ENCODE measurements around the gene BAD.
A peak's percentile ranks its signal among the peaks of the same experiment; 100 is the strongest.

Gene BAD

DNA sequence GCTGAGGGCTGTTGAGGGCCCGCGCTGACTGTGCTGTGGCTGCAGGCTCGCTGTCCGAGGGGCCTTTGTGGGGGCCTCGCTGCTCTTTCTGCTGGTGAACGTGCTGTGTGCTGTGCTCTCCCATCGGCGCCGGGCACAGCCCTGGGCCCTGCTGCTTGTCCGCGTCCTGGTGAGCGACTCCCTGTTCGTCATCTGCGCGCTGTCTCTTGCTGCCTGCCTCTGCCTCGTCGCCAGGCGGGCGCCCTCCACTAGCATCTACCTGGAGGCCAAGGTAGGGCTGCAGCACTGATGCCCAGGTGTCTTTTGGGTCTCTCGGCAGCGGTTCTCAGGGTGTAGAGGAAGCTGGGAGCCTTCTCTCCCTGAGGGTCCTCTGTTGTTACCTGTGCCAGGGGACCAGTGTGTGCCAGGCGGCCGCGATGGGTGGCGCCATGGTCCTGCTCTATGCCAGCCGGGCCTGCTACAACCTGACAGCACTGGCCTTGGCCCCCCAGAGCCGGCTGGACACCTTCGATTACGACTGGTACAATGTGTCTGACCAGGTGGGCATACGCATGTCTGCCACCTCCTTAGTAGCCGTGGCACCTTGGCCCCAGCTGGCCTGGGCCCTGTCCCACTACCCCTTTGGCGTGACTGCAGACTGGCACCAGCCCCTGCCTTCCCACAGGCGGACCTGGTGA lies 3.3 kb upstream of the BAD start:
- TF ChIP-seq, protein P1, sequence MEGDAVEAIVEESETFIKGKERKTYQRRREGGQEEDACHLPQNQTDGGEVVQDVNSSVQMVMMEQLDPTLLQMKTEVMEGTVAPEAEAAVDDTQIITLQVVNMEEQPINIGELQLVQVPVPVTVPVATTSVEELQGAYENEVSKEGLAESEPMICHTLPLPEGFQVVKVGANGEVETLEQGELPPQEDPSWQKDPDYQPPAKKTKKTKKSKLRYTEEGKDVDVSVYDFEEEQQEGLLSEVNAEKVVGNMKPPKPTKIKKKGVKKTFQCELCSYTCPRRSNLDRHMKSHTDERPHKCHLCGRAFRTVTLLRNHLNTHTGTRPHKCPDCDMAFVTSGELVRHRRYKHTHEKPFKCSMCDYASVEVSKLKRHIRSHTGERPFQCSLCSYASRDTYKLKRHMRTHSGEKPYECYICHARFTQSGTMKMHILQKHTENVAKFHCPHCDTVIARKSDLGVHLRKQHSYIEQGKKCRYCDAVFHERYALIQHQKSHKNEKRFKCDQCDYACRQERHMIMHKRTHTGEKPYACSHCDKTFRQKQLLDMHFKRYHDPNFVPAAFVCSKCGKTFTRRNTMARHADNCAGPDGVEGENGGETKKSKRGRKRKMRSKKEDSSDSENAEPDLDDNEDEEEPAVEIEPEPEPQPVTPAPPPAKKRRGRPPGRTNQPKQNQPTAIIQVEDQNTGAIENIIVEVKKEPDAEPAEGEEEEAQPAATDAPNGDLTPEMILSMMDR (conservative IDR thresholded peaks at IDR 0.05; ENCODE audit: low read depth, low read length): no peak
- no peak for DNase-seq (ENCODE audit: low read depth)
- no peak overlapping the region for H3K4me3 ChIP-seq (ENCODE audit: low read length)

DNA sequence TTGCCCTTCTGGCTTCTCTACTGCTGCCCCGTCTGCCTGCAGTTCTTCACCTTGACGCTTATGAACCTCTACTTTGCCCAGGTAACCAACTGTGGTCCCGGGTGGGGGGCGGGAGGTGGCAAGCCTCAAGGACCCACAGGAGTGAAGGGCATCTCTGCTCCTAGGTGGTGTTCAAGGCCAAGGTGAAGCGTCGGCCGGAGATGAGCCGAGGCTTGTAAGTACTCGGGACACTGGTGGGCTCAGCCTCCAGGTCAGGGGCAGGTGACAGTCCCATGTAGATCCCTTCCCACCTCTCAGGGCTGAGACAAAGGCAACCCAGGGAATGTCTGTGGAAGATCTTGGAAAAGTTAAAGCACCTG lies 2.3 kb upstream of the BAD start:
- H3K4me3 ChIP-seq (ENCODE audit: low read length): no peak overlapping the region
- TF ChIP-seq, protein P1 (conservative IDR thresholded peaks at IDR 0.05; ENCODE audit: low read depth, low read length): no peak
- no peak for DNase-seq (ENCODE audit: low read depth)

DNA sequence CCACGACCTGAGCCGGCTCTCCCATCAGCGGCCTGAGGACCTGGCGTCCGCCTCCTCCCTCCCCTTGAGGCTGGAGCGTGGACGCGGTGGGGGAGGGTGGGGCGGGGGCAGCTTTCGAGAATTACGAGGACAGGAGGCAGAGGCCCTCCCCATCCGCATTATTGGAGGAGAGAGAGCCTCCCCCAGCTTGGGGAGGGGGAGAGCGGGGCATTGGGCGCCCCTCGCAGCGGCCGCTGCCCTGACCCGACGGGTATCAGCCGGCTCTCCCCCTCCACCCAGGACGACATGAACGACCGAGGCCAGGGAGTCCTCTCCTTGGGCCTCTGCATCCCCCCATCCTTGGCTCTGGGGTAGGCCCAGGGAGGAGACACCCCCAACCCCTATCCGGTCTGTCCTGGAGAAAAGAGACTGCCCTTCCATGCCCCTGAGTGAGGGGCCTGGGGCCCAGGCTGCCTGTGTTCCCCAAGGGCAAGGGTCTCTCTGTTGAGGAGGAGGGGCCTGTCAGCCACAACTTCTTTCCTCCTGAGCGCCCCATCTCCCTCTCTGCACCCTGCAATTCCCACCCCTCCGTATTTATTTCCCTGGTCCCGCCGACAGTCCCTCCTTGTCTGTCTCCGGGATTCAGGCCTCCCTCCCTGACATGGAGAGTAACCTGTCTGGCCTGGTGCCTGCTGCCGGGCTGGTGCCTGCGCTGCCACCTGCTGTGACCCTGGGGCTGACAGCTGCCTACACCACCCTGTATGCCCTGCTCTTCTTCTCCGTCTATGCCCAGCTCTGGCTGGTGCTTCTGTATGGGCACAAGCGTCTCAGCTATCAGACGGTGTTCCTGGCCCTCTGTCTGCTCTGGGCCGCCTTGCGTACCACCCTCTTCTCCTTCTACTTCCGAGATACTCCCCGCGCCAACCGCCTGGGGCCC lies 1.7 kb upstream of the BAD start:
- DNase-seq (ENCODE audit: low read depth): no peak
- peak overlapping the region; percentile 74 for H3K4me3 ChIP-seq (ENCODE audit: low read length)
- TF ChIP-seq, protein P1 (conservative IDR thresholded peaks at IDR 0.05; ENCODE audit: low read depth, low read length): peak; percentile 32

DNA sequence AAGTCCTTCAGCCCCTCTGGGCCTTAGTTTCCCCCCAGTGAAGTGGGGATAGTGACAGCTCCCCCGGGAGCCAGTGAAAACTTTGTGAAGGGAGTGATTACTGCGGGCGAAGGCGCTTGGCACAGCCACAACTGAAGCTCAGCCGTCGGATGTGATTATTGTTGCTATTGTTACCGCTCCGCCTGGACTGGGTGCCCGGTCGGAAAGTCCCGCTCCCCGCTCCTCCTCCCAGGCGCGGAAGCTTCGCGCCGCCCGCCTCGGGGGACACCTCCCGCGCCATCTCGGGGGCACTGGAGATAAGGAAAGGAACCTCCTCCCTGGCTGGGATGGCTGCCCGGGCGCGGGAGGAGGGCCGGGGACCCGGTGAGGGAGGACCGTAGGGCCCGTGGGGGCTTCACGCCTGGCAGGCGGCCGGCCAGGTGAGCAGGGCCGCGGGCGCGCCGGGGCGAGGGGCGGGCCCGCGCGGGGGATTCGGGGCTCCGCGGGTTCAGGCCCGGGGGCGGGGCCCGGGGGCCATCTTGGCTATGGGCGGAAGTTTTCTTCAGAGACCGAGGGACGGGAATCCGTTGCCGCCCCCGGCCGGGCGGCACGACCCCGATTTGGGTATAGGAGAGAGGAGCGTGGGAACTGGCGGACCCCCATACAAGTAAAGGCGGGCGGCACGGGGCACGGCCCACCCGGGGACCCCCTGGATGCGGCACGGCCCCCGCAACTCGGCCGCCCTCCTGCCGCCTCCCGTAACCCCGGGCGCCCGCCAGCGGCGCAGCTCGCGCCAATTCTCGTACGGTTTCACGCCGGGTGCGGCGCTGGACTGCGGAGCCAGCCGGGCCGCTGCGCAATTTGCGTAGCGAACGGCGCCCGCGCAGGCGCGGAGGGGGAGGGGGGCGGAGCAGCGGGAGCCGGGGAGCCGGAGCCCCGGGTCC lies 758 bp upstream of the BAD start, which contains the start of gene GPR137:
TSS of gene GPR137 (plus strand) at position 887 of the 923 bp plus-strand sequence. CDS start 677 bp downstream, outside the sequence.
- peak within 1 kb of the TSS; percentile 74 for H3K4me3 ChIP-seq (ENCODE audit: low read length)
- TF ChIP-seq, protein P1 (conservative IDR thresholded peaks at IDR 0.05; ENCODE audit: low read depth, low read length): no peak
- DNase-seq (ENCODE audit: low read depth): no peak

DNA sequence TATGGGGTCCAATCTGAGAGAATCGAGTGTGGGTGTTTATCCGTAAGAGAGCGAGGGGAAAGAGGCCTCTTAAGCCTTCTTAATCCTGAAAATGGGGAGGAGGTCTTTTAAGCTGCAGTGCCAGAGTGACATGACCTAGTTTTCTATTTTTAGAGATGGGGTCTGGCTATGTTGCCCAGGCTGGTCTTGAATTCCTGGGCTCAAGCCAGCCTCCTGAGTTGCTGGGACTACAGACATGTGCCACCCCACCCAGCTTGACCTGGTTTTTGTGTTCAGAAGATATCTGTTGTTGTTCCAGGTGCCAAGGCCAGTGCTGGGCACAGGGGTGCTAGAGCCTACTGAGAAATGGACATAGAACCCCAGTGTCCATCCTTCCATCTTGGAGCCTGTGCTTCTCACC lies 1.4 kb downstream of the BAD start:
- no peak overlapping the region for H3K4me3 ChIP-seq (ENCODE audit: low read length)
- TF ChIP-seq, protein P1 (conservative IDR thresholded peaks at IDR 0.05; ENCODE audit: low read depth, low read length): no peak
- no peak for DNase-seq (ENCODE audit: low read depth)

DNA sequence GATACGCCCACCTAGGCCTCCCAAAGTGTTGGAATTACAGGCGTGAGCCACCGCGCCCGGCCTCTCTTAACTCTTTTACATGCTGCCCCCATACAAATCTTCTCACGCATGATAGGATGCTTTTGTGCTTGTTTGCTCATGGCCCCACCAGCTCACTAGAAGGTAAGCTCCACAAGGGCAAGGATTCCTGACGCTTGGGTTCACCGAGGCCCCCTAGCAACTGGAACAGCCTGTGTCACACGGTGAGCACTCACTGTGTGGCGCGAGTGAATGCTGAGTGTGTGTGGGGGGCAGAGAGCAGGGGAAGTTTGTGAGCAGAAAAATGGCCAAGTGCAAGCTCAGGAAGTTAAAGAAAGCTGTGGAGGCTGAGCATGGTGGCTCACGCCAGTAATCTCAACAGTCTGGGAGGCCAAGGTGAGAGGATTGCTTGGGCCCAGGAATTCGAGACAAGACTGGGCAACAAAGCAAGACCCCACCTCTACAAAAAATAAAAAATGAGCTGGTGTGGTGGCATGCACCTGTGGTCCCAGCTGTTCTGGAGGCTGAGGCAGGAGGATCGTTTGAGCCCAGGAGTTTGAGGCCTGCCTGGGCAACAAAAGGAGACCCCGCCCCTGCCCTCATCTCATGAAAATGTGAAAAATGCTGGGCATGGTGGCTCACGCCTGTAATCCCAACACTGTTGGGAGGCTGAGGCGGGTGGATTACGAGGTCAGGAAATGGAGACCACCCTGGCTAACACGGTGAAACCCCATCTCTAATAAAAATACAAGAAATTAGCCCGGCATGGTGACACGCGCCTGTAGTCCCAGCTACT lies 2.3 kb downstream of the BAD start:
- no peak overlapping the region for H3K4me3 ChIP-seq (ENCODE audit: low read length)
- DNase-seq (ENCODE audit: low read depth): no peak
- TF ChIP-seq, protein P1 (conservative IDR thresholded peaks at IDR 0.05; ENCODE audit: low read depth, low read length): no peak

All from retinal pigment epithelial cell (primary cell).